Vagina (tissue), 2 donors: ENCODE data around the gene EPHB1. TPM values are rescaled to one million over a fixed set of nuclear protein-coding genes. Genes with fewer than 3 reads are reported as not detected.

Experiments
- DNase-seq, 2 donors: peaks; one replicate each; pipeline ENCODE4 v3.0.0-alpha.2; 2017; ENCODE audit errors: extremely low spot score in 2 of 2
- H3K27ac ChIP-seq: fragments of 200-600 bp; sonication (generic); one replicate; pipeline ENCODE4 v1.5.1; 2019
- H3K27me3 ChIP-seq: fragments of 200-600 bp; sonication (generic); one replicate; pipeline ENCODE4 v1.5.1; 2019
- H3K36me3 ChIP-seq, 2 donors: fragments of 200-600 bp; sonication (generic); one replicate each; pipeline ENCODE4 v1.5.1; 2017 to 2019
- H3K4me1 ChIP-seq: fragments of 200-600 bp; sonication (generic); one replicate; pipeline ENCODE4 v1.5.1; 2019
- H3K4me3 ChIP-seq, 2 donors: fragments of 200-600 bp; sonication (generic); 1 replicate in 1 of 2; 2 replicates in 1 of 2; pipeline ENCODE4 v1.5.1; 2016 to 2019
- H3K9me3 ChIP-seq: fragments of 200-600 bp; sonication (generic); one replicate; pipeline ENCODE4 v1.5.1; 2019
- CTCF ChIP-seq, 3 experiments: fragments of 450-650 bp in 2 of 3; fragments of 200-600 bp in 1 of 3; sonication (generic) in 1 of 3; IDR thresholded peaks; one replicate each; pipeline ENCODE4 v1.5.1; 2017 to 2019; ENCODE audit warnings: antibody characterized with exemption in 3 of 3, mild to moderate bottlenecking in 2 of 3, moderate library complexity in 2 of 3
- POLR2A ChIP-seq, 2 donors: fragments of 450-650 bp; IDR thresholded peaks; one replicate each; pipeline ENCODE4 v1.6.1; 2017; ENCODE audit warnings: antibody characterized with exemption in 2 of 2, mild to moderate bottlenecking in 2 of 2, moderate library complexity in 2 of 2
- POLR2AphosphoS5 ChIP-seq, 2 donors: sonication (generic); formaldehyde crosslinking; IDR thresholded peaks; one replicate each; pipeline ENCODE4 v1.9.0; 2017; ENCODE audit warnings: antibody characterized with exemption in 2 of 2, mild to moderate bottlenecking in 2 of 2, low read depth in 1 of 2; ENCODE audit not compliant: insufficient read depth in 1 of 2
- intact Hi-C: fragments of 100-400 bp; cut with DNase I; formaldehyde crosslinking; loops from one replicate; pipeline ENCODE4 v1.15.1; 2023
- total RNA-seq: library from RNA; depleted of rRNA; stranded (reverse); fragments of >200 nt; gene quantifications from one replicate; pipeline ENCODE4 v1.2.3, GENCODE V29; 2016

EPHB1 gene
- total RNA-seq, 1 donor from 2014 or later = 2.2 TPM

GRCh38 chr3:134846911-134847317, 51.9 kb downstream of the EPHB1 start:
- TF ChIP-seq POLR2AphosphoS5 (IDR thresholded peaks at IDR 0.05; ENCODE audit: insufficient read depth in 1 of 2, low read depth in 1 of 2) (no peak), POLR2A (IDR thresholded peaks at IDR 0.05) (no peak), CTCF (IDR thresholded peaks at IDR 0.05) (no peak)
- Histone ChIP-seq H3K9me3 (no peaks in the 10 kb centered on the region), H3K4me1 (no peaks in the 10 kb centered on the region), H3K36me3 (no peaks in the 10 kb centered on the region), H3K4me3 (no peak overlapping the region), H3K27ac (no peak overlapping the region), H3K27me3 (no peaks in the 10 kb centered on the region)
- no peak for DNase-seq
- intact Hi-C loops = no loop called here

- no peaks in the 10 kb centered on the region for H3K4me1 ChIP-seq
- no peaks in the 10 kb centered on the region for H3K9me3 ChIP-seq
- H3K4me3 ChIP-seq = no peak overlapping the region
- no peak overlapping the region for H3K27ac ChIP-seq
- no peaks in the 10 kb centered on the region for H3K27me3 ChIP-seq
- TF ChIP-seq CTCF (IDR thresholded peaks at IDR 0.05) = no peak
- TF ChIP-seq POLR2A (IDR thresholded peaks at IDR 0.05) = no peak
- TF ChIP-seq POLR2AphosphoS5 (IDR thresholded peaks at IDR 0.05; ENCODE audit: insufficient read depth in 1 of 2, low read depth in 1 of 2) = no peak
- H3K36me3 ChIP-seq = no peaks in the 10 kb centered on the region
- intact Hi-C loops = no loop called here
- DNase-seq = no peak
Observed at GRCh38 chr3:134847349-134847748, 52.3 kb downstream of the EPHB1 start.

- Histone ChIP-seq H3K27me3 (no peaks in the 10 kb centered on the region), H3K9me3 (no peaks in the 10 kb centered on the region), H3K27ac (no peak overlapping the region), H3K4me3 (no peak overlapping the region), H3K4me1 (no peaks in the 10 kb centered on the region), H3K36me3 (no peaks in the 10 kb centered on the region)
- TF ChIP-seq POLR2A (IDR thresholded peaks at IDR 0.05) (no peak), POLR2AphosphoS5 (IDR thresholded peaks at IDR 0.05; ENCODE audit: insufficient read depth in 1 of 2, low read depth in 1 of 2) (no peak), CTCF (IDR thresholded peaks at IDR 0.05) (no peak)
- intact Hi-C loops = no loop called here
- DNase-seq = no peak
Observed at GRCh38 chr3:134849561-134849960, 54.5 kb downstream of the EPHB1 start.

- Histone ChIP-seq H3K27me3 (no peaks in the 10 kb centered on the region), H3K9me3 (no peaks in the 10 kb centered on the region), H3K27ac (no peak overlapping the region), H3K36me3 (no peaks in the 10 kb centered on the region), H3K4me3 (no peak overlapping the region), H3K4me1 (no peaks in the 10 kb centered on the region)
- DNase-seq = no peak
- TF ChIP-seq POLR2A (IDR thresholded peaks at IDR 0.05) = no peak
- TF ChIP-seq POLR2AphosphoS5 (IDR thresholded peaks at IDR 0.05; ENCODE audit: insufficient read depth in 1 of 2, low read depth in 1 of 2) = no peak
- TF ChIP-seq CTCF (IDR thresholded peaks at IDR 0.05) = no peak
- intact Hi-C loops = no loop called here
Observed at GRCh38 chr3:134850761-134851160, 55.7 kb downstream of the EPHB1 start.

GRCh38 chr3:134852132-134852531, 57.1 kb downstream of the EPHB1 start:
- intact Hi-C loops = no loop called here
- H3K4me1 ChIP-seq = no peaks in the 10 kb centered on the region
- no peaks in the 10 kb centered on the region for H3K27me3 ChIP-seq
- DNase-seq = no peak
- no peak for TF ChIP-seq POLR2AphosphoS5 (IDR thresholded peaks at IDR 0.05; ENCODE audit: insufficient read depth in 1 of 2, low read depth in 1 of 2)
- no peak for TF ChIP-seq POLR2A (IDR thresholded peaks at IDR 0.05)
- no peak for TF ChIP-seq CTCF (IDR thresholded peaks at IDR 0.05)
- no peaks in the 10 kb centered on the region for H3K36me3 ChIP-seq
- H3K27ac ChIP-seq = no peak overlapping the region
- H3K9me3 ChIP-seq = no peaks in the 10 kb centered on the region
- H3K4me3 ChIP-seq = no peak overlapping the region
